Activated naive CD8-positive, alpha-beta T cell treated with anti-CD3 and anti-CD28 coated beads, Interleukin-2, amount 50 U/mL, for 16 hours (primary cell): ENCODE measurements around the gene DHX32.
"Not testable (repeated sequence)": the region's sequence is repeated elsewhere in the genome, so short reads cannot be mapped to it uniquely, and the experiment has no call there.

Source experiments
- DNase-seq: peaks from one replicate; pipeline ENCODE4 v3.0.0-alpha.2; 2020; ENCODE audit warnings: low read depth, low spot score

The DHX32 gene

GRCh38 chr10:125881192-125881591 lies at the start of gene DHX32:
Gene DHX32, minus strand, starts transcription at chr10:125881292. Its CDS starts 468 bp downstream, at chr10:125880824.
- no peak for DNase-seq

DNA sequence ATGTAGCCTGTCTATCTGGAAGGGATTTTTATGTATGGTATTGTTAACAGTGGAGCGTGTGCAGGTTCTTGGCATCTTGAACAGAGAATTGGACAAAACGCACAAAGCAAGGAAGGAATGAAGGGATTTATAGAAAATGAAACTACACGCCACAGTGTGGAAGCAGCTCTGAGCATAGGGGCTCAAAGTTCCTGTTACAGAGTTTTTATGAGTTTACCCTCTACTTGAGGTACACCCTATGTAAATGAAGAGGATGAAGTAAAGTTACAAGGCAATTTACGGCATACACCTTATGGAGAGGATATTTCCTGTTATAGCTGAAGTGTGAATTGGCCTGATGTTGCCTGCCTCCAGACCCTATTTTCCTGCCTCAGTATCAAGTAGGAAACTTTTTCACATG lies 48.5 kb upstream of the DHX32 start:
- DNase-seq, result no peak

DNA sequence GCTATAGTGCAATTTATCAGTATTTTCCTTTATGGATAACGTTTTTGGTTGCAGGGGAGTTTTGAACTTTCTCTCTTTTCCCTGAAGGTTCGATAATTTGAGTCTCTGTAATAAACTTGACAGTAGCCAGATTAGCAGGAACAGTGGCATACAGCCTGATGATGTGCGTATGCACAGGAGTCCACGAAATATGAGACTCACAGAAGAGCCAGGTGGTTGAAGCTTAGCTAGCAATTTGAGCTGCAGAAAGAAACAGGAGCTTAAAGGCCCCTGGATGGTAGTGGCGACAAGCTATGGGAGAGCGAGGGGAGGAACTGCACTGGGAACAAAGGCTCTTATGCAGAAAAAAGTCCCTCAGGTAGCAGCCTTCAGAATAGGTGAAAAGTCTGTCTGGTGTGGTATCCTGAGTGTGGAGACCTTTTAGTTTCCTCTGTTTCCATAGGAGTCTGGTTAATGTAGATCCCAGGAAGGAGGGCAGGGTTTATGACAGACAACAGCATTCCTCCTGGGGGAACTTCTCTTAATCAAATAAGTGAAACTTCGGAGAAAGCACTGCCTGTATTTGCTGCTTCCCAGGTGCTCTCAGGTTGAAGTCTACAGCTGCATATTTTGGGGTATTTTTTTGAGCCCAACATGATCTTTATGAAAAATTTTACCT lies 48.0 kb upstream of the DHX32 start:
- DNase-seq, result no peak

GRCh38 chr10:125927265-125927664 lies 46.2 kb upstream of the DHX32 start:
- DNase-seq, result not testable (repeated sequence)

DNA sequence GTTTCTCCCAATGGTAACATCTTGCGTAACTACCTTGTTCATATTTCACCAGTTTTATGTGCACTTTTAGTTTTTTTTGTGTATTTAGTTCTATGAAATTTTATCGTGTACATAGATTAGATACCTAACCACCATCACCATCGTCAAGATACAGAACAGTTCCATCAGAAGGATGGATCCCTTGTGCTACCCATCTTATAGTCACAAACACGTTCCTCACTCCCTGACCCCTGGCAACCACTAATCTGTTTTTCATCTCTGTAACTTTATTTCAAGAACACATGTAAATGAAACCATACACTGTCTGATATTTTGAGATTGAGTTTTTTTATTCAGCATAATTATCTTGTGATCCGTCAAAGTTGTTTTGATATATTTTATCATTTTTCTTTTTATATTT lies 45.2 kb upstream of the DHX32 start:
- DNase-seq, result no peak

DNA sequence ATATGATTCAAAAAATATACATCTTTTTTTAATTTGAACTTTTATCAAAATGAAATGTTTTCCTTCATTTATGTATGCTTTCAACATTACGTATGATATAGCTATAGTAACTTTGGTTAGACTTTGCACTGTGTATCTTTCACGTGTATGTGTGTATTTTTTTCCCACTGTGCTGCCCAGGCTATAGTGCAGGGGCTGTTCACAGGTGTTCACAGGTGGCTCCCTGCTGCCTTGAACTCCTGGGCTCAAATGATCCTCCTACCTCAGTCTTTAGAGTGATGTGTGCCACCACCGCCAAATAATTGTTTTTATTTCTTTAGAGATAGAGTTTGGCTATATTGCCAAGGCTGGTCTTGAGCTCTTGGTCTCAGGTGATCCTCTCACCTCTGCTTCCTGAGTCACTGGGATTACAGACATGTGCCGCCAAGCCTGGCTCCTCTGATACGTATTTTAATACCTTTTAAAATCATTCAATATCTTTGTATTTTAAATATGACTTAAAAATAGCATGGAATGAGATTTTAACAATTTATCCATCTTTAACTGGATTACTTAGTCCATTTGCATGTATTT lies 44.3 kb upstream of the DHX32 start:
- DNase-seq, result no peak

DNA sequence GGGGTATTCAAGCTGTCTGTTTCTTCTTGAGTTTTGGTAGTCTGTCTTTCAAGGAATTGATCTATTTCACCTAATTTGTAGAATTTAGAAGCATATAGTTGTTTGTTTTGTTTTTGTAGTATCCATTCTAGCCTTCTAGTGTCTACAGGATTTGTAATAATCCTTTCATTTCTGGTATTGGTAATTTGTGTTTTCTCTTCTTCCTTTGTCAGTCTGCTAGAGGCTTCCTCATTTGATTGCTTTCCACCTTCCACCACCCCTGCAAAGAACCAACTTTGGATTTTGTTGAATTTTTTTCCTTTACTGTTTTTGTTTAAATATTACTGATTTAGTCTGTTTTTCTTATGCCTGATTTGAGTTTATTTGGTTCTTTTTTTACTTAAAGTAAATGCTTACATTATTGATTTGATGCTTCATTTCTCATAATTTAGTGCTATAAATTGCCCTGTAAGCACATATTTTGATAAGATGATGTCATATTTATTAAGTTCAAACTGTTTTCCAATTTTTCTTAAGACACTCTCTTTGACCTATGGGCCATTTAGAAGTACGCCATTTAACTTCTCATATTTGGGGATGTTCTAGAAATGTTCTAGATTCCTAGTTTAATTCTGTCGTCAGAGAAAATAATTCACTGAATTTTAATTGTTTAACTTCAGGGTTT lies 40.7 kb upstream of the DHX32 start:
- DNase-seq, result not testable (repeated sequence)

DNA sequence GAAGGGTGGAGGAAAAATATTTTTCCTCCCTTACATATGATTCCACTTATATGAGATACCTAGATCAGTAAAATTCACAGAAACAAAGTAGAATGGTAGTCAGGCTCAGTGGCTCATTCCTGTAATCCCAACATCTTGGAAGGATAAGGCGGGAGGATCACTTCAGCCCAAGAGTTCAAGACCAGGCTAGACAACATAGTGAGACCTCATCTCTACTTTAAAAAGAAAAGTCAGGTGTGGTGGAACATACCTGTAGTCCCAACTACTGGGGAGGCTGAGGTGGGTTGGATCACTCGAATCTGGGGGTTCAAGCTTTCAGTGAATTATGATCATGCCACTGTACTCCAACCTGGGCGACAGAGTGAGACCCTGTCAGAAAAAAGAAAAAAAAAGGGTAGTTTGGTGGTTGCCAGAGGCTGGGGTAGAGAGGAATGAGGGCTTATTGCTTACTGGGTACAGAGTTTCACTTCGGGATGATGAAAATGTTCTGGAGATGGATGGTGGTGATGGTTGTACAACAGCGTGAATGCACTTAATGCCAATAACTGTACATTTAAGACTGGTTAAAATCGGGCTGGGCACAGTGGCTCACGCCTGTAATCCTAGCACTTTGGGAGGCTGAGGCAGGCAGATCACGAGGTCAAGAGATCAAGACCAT lies 36.7 kb upstream of the DHX32 start:
- DNase-seq, result not testable (repeated sequence)

DNA sequence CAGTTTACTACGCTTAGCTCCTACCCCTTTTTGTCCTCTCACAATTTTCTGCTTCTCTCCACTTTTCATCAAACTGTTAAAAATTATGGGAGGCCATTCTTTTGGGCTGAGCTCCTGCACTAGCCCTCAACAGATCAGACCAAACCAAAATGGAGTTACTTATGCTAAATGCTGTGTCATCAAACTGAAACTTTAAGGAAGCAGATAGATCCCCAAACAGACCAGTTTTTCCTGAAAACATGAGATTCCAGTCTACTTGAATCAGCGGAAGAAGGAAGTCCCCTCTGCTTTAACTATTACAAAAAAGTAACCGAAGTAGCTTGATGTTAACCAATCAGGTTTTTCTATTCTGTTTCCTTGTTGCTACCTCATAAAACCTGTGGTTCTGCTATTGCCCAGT lies 35.9 kb upstream of the DHX32 start:
- no peak for DNase-seq

GRCh38 chr10:125913277-125913676 lies 32.2 kb upstream of the DHX32 start:
- DNase-seq, result not testable (repeated sequence)

- DNase-seq, result no peak
Observed at GRCh38 chr10:125911990-125912389, 30.9 kb upstream of the DHX32 start.

DNA sequence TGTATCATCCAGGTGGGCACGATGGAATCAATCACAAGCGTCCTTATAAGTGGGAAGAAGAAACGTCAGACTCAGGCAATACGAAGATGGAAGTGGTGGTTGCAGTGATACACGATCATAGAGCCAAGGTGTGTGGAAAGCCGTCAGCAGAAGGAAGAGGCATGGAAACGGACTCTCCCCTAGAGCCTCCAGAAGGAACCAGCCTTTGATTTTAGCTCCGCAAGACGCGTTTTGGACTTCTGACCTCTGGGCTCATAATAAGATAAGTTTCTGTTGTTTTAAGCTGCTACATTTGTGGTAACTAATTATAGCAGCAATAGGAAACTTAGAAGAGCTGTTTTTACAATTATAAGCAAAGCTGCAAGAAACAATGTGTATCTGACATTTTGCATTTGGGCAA lies 30.1 kb upstream of the DHX32 start:
- no peak for DNase-seq

DNA sequence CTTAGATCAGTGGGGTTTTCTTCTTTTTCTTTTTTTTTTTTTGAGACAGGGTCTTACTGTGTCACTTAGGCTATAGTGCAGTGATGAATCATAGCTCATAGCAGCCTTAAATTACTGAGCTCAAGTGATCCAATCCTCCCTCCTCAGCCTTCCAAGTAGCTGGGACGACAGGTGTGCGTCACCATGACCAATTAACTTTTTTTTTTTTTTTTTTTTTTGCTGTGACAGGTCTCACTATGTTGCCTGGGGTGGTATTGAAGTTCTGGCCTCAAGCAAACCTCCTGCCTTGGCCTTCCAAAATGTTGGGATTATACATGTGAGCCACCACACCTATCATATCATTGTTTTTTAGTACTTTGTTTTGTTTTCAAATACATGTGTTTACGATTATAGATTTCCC lies 28.4 kb upstream of the DHX32 start:
- DNase-seq, result not testable (repeated sequence)

GRCh38 chr10:125908813-125909212 lies 27.7 kb upstream of the DHX32 start:
- DNase-seq, result not testable (repeated sequence)

GRCh38 chr10:125907598-125907997 lies 26.5 kb upstream of the DHX32 start:
- not testable (repeated sequence) for DNase-seq

GRCh38 chr10:125905069-125905994 lies 24.2 kb upstream of the DHX32 start:
- DNase-seq, result not testable (repeated sequence)

DNA sequence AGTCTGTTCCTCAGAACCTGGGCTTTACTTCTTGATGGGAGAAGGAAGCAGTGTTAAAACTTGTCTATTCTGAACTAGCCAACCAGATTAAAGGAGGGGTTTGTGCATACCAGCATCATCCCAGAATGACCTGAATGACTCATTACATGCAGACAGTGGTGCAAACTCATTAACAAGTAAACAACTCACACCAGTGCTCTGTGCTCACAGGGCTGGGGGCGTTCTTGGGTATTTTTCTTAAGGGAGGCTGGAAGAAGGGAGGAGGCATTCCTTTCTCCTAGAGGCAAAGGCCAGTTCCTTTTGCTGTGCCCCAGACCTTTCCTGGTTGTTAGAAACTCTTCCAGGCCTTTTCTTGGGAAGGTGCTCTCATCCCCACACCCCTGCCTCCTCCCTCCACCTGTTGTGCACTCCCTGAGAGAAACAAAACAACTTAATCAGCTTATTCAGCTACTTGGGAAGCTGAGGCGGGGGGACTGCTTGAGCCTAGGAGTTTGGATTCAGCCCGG lies 22.1 kb upstream of the DHX32 start:
- DNase-seq, result not testable (repeated sequence)

GRCh38 chr10:125900963-125901362 lies 19.9 kb upstream of the DHX32 start:
- not testable (repeated sequence) for DNase-seq

DNA sequence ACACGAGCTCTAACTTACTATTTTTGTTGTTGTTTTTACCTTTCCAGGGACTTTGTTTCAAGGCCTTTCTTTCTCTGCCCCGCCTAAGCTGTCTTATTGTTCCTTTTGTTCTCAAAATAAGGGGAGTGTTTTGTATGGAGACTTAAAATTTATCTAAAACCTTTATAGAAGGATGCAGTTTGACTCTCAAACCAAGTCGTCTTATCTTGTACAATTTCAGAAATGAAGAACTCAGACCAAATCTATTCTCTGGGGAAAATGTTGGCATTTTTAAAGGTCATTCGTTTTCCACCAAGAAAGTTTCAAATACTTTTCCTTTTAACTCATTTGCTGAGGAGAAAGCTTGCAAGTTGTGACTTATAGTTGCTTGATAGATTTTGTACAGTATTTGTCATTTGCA lies 16.2 kb upstream of the DHX32 start:
- DNase-seq, result not testable (repeated sequence)

DNA sequence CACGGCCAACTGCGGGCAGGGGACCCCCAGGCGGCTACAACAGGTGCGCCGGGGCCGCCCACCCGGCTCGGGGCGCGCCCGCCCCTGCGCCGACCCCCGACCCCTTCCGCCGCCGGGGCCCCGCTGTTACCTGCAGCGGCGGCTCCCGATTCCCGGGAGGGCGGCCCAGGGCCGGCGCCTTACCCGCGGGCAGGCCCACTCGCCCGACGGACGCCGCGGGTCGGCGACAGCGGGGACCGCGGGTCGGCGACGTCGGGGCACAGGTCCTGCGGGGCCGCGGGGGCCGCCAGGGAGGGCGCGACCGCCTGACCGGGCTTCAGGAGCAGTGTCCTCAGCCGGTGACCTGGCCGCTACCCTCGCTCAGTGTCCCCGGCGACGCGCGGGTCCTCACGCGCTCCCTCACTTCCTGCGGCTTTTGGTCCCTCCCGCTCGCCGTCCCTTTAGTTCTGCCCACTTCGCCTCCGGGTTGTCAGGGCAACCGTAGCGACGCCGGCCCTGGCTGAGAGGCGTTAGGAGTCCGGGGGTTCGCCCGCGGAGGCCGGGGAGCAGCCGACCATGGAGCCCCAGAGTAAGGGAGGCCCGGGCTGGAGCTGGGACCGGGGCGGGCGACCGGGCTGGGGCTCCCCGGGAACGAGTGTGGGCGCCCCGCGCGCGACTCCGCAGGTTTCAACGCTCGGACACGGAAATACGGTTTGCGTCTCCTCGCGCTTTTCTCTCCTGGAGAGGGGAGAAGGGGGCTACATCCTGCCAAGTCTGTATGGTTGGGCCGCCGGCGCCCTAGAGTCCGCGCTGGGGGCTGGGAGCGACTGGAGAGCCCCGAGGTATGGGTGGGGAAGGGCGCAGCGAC lies 15.2 kb upstream of the DHX32 start, which contains the start of gene FANK1:
Gene FANK1, plus strand, starts transcription at position 477 of the 847 bp plus-strand sequence. Its CDS starts 79 bp downstream, at position 556.
- DNase-seq, result peak; percentile 62
